Pancreas (tissue), 10 donors: ENCODE data around the gene MSI2. TPM values are rescaled to one million over a fixed set of nuclear protein-coding genes. Genes with fewer than 3 reads are reported as not detected.

ENCODE experiments used
- ATAC-seq, 4 donors: fragments of 200-7000 bp; cut with Tn5 transposase; one replicate each; pipeline versions ENCODE4 v1.8.0 to v1.9.1; 2020; ENCODE audit warnings: mild to moderate bottlenecking in 4 of 4, moderate library complexity in 4 of 4
- DNase-seq, 6 donors: peaks; one replicate each; pipeline ENCODE4 v3.0.0-alpha.2; 2020
- FAIRE-seq: peaks from 2 replicates; lab custom pipeline; 2012; peaks lifted over from hg19 to GRCh38; lab: Jason Lieb, UNC
- H3K27ac ChIP-seq, 4 donors: fragments of 200-600 bp; sonication (generic); 1 replicate in 3 of 4; 2 replicates in 1 of 4; pipeline versions ENCODE4 v1.5.0 to v1.8.0; 2020
- H3K27me3 ChIP-seq, 4 donors: fragments of 200-600 bp; one replicate each; pipeline ENCODE4 v1.8.0; 2021
- H3K36me3 ChIP-seq, 3 donors: fragments of 200-600 bp; sonication (generic) in 1 of 3; one replicate each; pipeline versions ENCODE4 v1.5.0 to v1.8.0; 2020 to 2021
- H3K4me1 ChIP-seq, 3 donors: fragments of 200-600 bp; one replicate each; pipeline ENCODE4 v1.8.0; 2021
- H3K4me3 ChIP-seq, 4 donors: fragments of 200-600 bp; sonication (generic) in 2 of 4; one replicate each; pipeline versions ENCODE4 v1.5.0 to v1.8.0; 2020 to 2021
- H3K9me3 ChIP-seq, 4 donors: fragments of 200-600 bp; one replicate each; pipeline ENCODE4 v1.8.0; 2021
- CTCF ChIP-seq, 4 donors: fragments of 200-600 bp; sonication (generic) in 3 of 4; IDR thresholded peaks; one replicate each; pipeline versions ENCODE4 v1.5.0 to v1.8.0; 2021; ENCODE audit warnings: antibody characterized with exemption in 4 of 4
- WGBS, 2 donors: extraction: QIAGEN DNeasy Blood & Tissue Kit; methylation state at CpG; one replicate each; pipeline ENCODE4 v1.1.7; 2013; 5-methylcytosine and 5-hydroxymethylcytosine counted together
- intact Hi-C, 3 donors: fragments of 100-400 bp; cut with DNase I; formaldehyde crosslinking; loops; one replicate each; pipeline versions ENCODE4 v1.11.1 to v1.14.2; 2022
- polyA plus RNA-seq, 2 donors: library from polyadenylated mRNA; stranded (reverse); fragments of 200-250 nt; gene quantifications; one replicate each; pipeline ENCODE4 v1.2.3, GENCODE V29; 2013
- total RNA-seq, 6 donors: library from RNA; stranded (reverse); fragmentation: NEBNext Ultra II Directional in 4 of 6; extraction: Animal tissue kit (Norgen Biotek cat#: 25700) in 4 of 6; gene quantifications; one replicate each; pipeline versions ENCODE4 v1.2.1 to v1.2.4, GENCODE V29; 2021 to 2023
- donor health status: healthy with polysubstance abuse.
- donor health status: DM: no; HTN: no; CAD: no; lungs with moderate emphysema.
- donor health status: DM: no; HTN: no; CAD: no.
- donor health status: control.
- donor health status: control.
- donor health status: Bipolar disorder and iron deficiency.
- donor health status: DM: yes; HTN: yes; CAD: no.
- donor health status: DM: no; HTN: no; CAD: no.
- donor health status: DM: no; HTN: no; CAD: no.
- donor health status: DM: yes; HTN: yes; CAD: no.

Gene MSI2
- total and polyA plus RNA-seq, 8 donors, result 10.4 to 48.9 (median 30.1) TPM

GRCh38 chr17:57614742-57615141, 358.4 kb downstream of the MSI2 start:
- Histone ChIP-seq H3K4me3 (no peak overlapping the region), H3K27ac (no peak overlapping the region), H3K4me1 (no peaks in the 10 kb centered on the region), H3K36me3 (no peaks in the 10 kb centered on the region), H3K27me3 (no peaks in the 10 kb centered on the region), H3K9me3 (no peaks in the 10 kb centered on the region)
- no peak for DNase-seq
- no peak for TF ChIP-seq CTCF (IDR thresholded peaks at IDR 0.05)
- intact Hi-C loops, result no loop called here
- no peak for ATAC-seq
- FAIRE-seq, result no peak
- WGBS, 2 donors, result 95 to 97% methylated on average over 3 of the region's 3 CpGs

GRCh38 chr17:57615836-57616757, 359.8 kb downstream of the MSI2 start:
- TF ChIP-seq CTCF (IDR thresholded peaks at IDR 0.05), result no peak
- Histone ChIP-seq H3K9me3 (no peaks in the 10 kb centered on the region), H3K27ac (no peak overlapping the region), H3K36me3 (no peaks in the 10 kb centered on the region), H3K27me3 (no peaks in the 10 kb centered on the region), H3K4me3 (no peak overlapping the region), H3K4me1 (no peaks in the 10 kb centered on the region)
- no peak for ATAC-seq
- DNase-seq, result no peak
- FAIRE-seq, result no peak
- WGBS, 2 donors, result 94 to 96% methylated on average over 13 of the region's 13 CpGs
- intact Hi-C loops, result no loop called here

- intact Hi-C loops, result no loop called here
- Histone ChIP-seq H3K36me3 (no peaks in the 10 kb centered on the region), H3K4me1 (no peaks in the 10 kb centered on the region), H3K27me3 (no peaks in the 10 kb centered on the region), H3K27ac (no peak overlapping the region), H3K4me3 (no peak overlapping the region), H3K9me3 (no peaks in the 10 kb centered on the region)
- ATAC-seq (no peak), DNase-seq (no peak), FAIRE-seq (no peak)
- no peak for TF ChIP-seq CTCF (IDR thresholded peaks at IDR 0.05)
These were observed 360.9 kb downstream of the MSI2 start for GRCh38 chr17:57617218-57617617.

DNA sequence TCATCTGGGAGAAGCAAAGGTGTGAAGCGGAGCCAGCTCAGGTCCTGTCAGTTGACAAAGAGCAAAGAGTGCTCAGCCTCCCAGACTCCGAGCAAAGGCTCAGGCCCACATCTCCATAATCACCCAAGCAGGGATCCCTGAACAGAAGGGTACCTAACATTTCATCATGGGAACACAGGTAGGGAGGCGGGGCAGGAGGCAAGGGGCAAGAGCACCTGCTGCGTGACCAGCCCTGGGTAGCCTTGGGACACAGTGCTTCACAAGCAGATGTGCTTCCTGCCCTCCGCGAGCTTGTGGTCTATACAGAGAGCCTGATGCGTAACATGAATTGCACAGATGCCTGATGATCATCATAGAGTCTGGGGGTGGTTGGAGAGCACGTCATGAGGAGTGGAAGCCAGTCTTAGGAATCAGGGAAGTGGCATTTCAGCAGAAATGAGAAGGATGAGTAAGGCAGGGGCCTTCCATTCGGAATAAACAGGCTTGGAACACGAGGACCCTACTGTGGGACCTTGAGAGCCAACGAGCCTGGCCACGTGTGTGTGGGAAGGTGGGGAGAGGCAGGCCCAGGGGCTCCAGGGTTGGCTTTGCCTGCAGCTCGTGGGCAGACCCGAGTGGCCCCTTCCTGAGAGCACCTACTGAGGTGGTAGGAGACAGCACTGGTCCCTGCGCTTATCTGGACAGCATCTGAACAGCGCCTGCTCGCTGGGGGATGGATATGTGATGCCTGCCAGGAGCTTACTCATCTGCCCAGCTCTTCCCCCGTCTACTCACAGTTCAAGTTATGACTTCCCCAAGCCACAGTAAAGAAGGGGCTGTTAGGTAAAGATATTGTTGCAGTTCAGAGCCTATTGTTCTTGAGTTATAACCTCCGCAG, 363.0 kb downstream of the MSI2 start:
- no peaks in the 10 kb centered on the region for H3K4me1 ChIP-seq
- no peak overlapping the region for H3K4me3 ChIP-seq
- ATAC-seq, result no peak
- FAIRE-seq, result no peak
- no peak for DNase-seq
- no peak overlapping the region for H3K27ac ChIP-seq
- no peaks in the 10 kb centered on the region for H3K9me3 ChIP-seq
- intact Hi-C loops, result no loop called here
- H3K36me3 ChIP-seq, result no peaks in the 10 kb centered on the region
- 90 to 94% methylated on average over 19 of the region's 19 CpGs for WGBS, 2 donors
- no peaks in the 10 kb centered on the region for H3K27me3 ChIP-seq
- no peak for TF ChIP-seq CTCF (IDR thresholded peaks at IDR 0.05)
